ENCODE measurements around the gene ALG2.

DNA sequence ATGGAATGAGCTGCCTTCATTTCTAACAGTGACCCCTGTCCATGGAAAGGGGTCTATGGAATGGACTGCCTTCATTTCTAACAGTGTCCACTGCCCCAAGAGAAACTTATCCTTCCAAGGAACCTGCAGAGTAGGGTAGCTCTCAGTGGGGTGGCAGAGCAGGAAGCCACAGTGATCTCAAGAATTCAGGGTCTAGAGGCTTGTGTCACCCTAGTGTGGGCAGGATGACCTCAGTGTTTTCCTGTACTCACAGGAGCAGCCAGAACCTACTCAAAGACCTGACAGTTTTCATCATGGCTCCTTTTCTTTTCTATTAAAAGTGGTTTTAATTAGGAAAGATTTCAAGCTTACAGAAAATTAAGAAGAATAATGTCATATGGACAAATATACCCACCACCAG, 27.9 kb upstream of the ALG2 start:
- TF ChIP-seq, protein P1, sequence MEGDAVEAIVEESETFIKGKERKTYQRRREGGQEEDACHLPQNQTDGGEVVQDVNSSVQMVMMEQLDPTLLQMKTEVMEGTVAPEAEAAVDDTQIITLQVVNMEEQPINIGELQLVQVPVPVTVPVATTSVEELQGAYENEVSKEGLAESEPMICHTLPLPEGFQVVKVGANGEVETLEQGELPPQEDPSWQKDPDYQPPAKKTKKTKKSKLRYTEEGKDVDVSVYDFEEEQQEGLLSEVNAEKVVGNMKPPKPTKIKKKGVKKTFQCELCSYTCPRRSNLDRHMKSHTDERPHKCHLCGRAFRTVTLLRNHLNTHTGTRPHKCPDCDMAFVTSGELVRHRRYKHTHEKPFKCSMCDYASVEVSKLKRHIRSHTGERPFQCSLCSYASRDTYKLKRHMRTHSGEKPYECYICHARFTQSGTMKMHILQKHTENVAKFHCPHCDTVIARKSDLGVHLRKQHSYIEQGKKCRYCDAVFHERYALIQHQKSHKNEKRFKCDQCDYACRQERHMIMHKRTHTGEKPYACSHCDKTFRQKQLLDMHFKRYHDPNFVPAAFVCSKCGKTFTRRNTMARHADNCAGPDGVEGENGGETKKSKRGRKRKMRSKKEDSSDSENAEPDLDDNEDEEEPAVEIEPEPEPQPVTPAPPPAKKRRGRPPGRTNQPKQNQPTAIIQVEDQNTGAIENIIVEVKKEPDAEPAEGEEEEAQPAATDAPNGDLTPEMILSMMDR (conservative IDR thresholded peaks at IDR 0.05; ENCODE audit: low read depth in 2 of 2) = no peak
- TF ChIP-seq POLR2AphosphoS5 (IDR thresholded peaks at IDR 0.05; ENCODE audit: low read depth) (no peak), REST (IDR thresholded peaks at IDR 0.05; ENCODE audit: unreplicated experiment) (no peak), EZH2 (IDR thresholded peaks at IDR 0.05; ENCODE audit: low read depth, unreplicated experiment) (no peak), ETS1 (IDR thresholded peaks at IDR 0.05) (no peak), NANOG (IDR thresholded peaks at IDR 0.05; ENCODE audit: borderline replicate concordance) (no peak), ZNF331 (CRISPR knock-in tag; IDR thresholded peaks at IDR 0.05; ENCODE audit: low read depth) (no peak), EZH2phosphoT487 (IDR thresholded peaks at IDR 0.05; ENCODE audit: unreplicated experiment) (no peak), CREB1 (CRISPR knock-in tag; IDR thresholded peaks at IDR 0.05; ENCODE audit: low read depth) (no peak), STAT1 (IDR thresholded peaks at IDR 0.05; ENCODE audit: unreplicated experiment) (no peak)
